ENCODE data around the gene SORL1. TPM values are rescaled to one million over a fixed set of nuclear protein-coding genes. Genes with fewer than 3 reads are reported as not detected.

The SORL1 gene
- polyA plus RNA-seq, 3 donors: 52.5 to 61.9 (median 59.4) TPM

- peak overlapping the region in 1 of 7 donors; percentile 36 for H3K27ac Mint-ChIP-seq
Measured at GRCh38 chr11:121618516-121618915, 166.4 kb downstream of the SORL1 start.

DNA sequence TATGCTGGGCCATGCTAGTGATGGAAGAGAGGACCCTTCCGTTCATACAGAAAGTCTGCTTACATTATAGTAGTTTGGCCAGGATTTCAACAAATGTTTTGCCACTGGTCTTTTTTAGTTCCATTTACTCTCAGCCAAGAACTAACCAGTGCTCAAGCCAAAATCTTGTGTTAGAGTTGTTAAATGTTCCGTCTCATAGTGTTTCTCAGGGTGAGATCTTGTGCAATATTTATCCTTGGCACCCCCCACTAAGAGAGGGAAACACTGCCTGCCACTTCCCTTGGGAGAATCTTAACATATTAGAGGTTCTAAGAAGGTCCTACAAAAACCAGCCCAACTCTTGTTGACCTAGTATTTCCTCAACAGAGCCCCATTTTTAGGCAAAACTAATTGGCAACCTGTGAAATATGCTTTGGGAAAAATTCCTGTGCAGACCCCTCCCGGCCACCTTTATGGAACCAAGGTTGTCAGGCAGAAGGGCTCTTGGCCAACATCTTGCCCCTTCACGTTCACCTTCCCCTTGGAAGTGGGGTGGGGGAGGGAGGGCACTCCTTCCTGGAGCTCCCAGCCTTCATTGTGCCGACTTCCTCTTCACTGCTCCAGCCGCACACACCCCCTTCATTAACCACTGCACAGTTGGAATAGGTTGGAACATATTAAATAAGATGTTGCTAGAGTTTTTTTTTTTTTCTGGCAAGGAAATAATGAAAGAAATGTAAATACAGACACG, 173.8 kb downstream of the SORL1 start:
- intact Hi-C loops (cut with micrococcal nuclease): no loop called here

More at GRCh38 chr11:121618516-121618915, 166.4 kb downstream of the SORL1 start:
- peaks cover 100% of the 10 kb centered on the region in 2 donors for H3K36me3 ChIP-seq (replicated peaks in 1 of 2; ENCODE audit: control insufficient read depth in 1 of 2, insufficient read depth in 2 of 2, low read length in 2 of 2)
- H3K79me2 ChIP-seq (ENCODE audit: insufficient read depth, low read length): no peaks in the 10 kb centered on the region
- no peak overlapping the region for H3K9ac ChIP-seq (ENCODE audit: insufficient read depth, low read length, poor library complexity, severe bottlenecking)
- Mint-ChIP-seq H3K4me3 (no peak overlapping the region), H3K9me3 (no peaks in the 10 kb centered on the region), H3K36me3 (peaks cover 99 to 100% of the 10 kb centered on the region in 2 donors), H3K4me1 (no peaks in the 10 kb centered on the region), H3K27me3 (ENCODE audit: low read depth in 3 of 3) (no peaks in the 10 kb centered on the region)
- no peak overlapping the region for H3K27ac ChIP-seq (ENCODE audit: low read depth in 1 of 2, low read length in 2 of 2)
- H3K27me3 ChIP-seq (ENCODE audit: control insufficient read depth in 2 of 2, insufficient read depth in 2 of 2, low read length in 2 of 2): no peaks in the 10 kb centered on the region
- H4K20me1 ChIP-seq (ENCODE audit: insufficient read depth, low read length): peaks cover 80% of the 10 kb centered on the region
- no CpG with 5 or more reads among the region's 8 CpGs for WGBS (ENCODE audit: insufficient coverage)
- H3K4me1 ChIP-seq (ENCODE audit: control insufficient read depth in 1 of 2, insufficient read depth in 2 of 2, low read length in 2 of 2): no peaks in the 10 kb centered on the region
- no peak overlapping the region for H3K4me3 ChIP-seq (replicated peaks in 1 of 3; ENCODE audit: low read depth in 2 of 3, low read length in 3 of 3)
- H2AFZ ChIP-seq (ENCODE audit: insufficient read depth, low read depth, low read length, poor library complexity, severe bottlenecking): no peak overlapping the region
- intact Hi-C loops (cut with micrococcal nuclease): no loop called here
- TF ChIP-seq, protein P1, sequence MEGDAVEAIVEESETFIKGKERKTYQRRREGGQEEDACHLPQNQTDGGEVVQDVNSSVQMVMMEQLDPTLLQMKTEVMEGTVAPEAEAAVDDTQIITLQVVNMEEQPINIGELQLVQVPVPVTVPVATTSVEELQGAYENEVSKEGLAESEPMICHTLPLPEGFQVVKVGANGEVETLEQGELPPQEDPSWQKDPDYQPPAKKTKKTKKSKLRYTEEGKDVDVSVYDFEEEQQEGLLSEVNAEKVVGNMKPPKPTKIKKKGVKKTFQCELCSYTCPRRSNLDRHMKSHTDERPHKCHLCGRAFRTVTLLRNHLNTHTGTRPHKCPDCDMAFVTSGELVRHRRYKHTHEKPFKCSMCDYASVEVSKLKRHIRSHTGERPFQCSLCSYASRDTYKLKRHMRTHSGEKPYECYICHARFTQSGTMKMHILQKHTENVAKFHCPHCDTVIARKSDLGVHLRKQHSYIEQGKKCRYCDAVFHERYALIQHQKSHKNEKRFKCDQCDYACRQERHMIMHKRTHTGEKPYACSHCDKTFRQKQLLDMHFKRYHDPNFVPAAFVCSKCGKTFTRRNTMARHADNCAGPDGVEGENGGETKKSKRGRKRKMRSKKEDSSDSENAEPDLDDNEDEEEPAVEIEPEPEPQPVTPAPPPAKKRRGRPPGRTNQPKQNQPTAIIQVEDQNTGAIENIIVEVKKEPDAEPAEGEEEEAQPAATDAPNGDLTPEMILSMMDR (IDR thresholded peaks at IDR 0.05): no peak
- H3K4me2 ChIP-seq (replicated peaks; ENCODE audit: extremely low read depth, low read length, poor library complexity, severe bottlenecking): no peak overlapping the region
- no peak for DNase-seq
- no peaks in the 10 kb centered on the region for H3K9me3 ChIP-seq (replicated peaks in 1 of 2; ENCODE audit: control insufficient read depth in 1 of 2, insufficient read depth in 1 of 2, low read length in 2 of 2)

More for the DNA sequence above, 173.8 kb downstream of the SORL1 start:
- H2AFZ ChIP-seq (ENCODE audit: insufficient read depth, low read depth, low read length, poor library complexity, severe bottlenecking): no peak overlapping the region
- no peaks in the 10 kb centered on the region for H3K27me3 ChIP-seq (ENCODE audit: control insufficient read depth in 2 of 2, insufficient read depth in 2 of 2, low read length in 2 of 2)
- H3K79me2 ChIP-seq (ENCODE audit: insufficient read depth, low read length): no peaks in the 10 kb centered on the region
- H3K9me3 ChIP-seq (replicated peaks in 1 of 2; ENCODE audit: control insufficient read depth in 1 of 2, insufficient read depth in 1 of 2, low read length in 2 of 2): no peaks in the 10 kb centered on the region
- peaks cover 84% of the 10 kb centered on the region for H4K20me1 ChIP-seq (ENCODE audit: insufficient read depth, low read length)
- H3K9me3 Mint-ChIP-seq: no peaks in the 10 kb centered on the region
- no CpG with 5 or more reads among the region's 7 CpGs for WGBS (ENCODE audit: insufficient coverage)
- H3K27ac ChIP-seq (ENCODE audit: low read depth in 1 of 2, low read length in 2 of 2): peak overlapping the region in 1 of 2 donors; percentile 40
- TF ChIP-seq, protein P1 (IDR thresholded peaks at IDR 0.05): no peak
- peaks cover 0 to 1% (median 0%) of the 10 kb centered on the region in 3 donors for H3K27me3 Mint-ChIP-seq (ENCODE audit: low read depth in 3 of 3)
- H3K36me3 ChIP-seq (replicated peaks in 1 of 2; ENCODE audit: control insufficient read depth in 1 of 2, insufficient read depth in 2 of 2, low read length in 2 of 2): peaks cover 99 to 100% of the 10 kb centered on the region in 2 donors
- no peak overlapping the region for H3K4me3 ChIP-seq (replicated peaks in 1 of 3; ENCODE audit: low read depth in 2 of 3, low read length in 3 of 3)
- DNase-seq: no peak
- H3K4me1 Mint-ChIP-seq: no peaks in the 10 kb centered on the region
- no peak overlapping the region for H3K9ac ChIP-seq (ENCODE audit: insufficient read depth, low read length, poor library complexity, severe bottlenecking)
- peaks cover 98 to 100% of the 10 kb centered on the region in 2 donors for H3K36me3 Mint-ChIP-seq
- H3K4me3 Mint-ChIP-seq: no peak overlapping the region
- H3K4me1 ChIP-seq (ENCODE audit: control insufficient read depth in 1 of 2, insufficient read depth in 2 of 2, low read length in 2 of 2): no peaks in the 10 kb centered on the region
- H3K4me2 ChIP-seq (replicated peaks; ENCODE audit: extremely low read depth, low read length, poor library complexity, severe bottlenecking): no peak overlapping the region
- H3K27ac Mint-ChIP-seq: peak overlapping the region in 1 of 7 donors; percentile 27

Measured in CD14-positive monocyte (primary cell).